ENCODE results near the gene EMP2.
"Not testable (repeated sequence)": the region's sequence is repeated elsewhere in the genome, so short reads cannot be mapped to it uniquely, and the experiment has no call there.

The EMP2 gene

DNA sequence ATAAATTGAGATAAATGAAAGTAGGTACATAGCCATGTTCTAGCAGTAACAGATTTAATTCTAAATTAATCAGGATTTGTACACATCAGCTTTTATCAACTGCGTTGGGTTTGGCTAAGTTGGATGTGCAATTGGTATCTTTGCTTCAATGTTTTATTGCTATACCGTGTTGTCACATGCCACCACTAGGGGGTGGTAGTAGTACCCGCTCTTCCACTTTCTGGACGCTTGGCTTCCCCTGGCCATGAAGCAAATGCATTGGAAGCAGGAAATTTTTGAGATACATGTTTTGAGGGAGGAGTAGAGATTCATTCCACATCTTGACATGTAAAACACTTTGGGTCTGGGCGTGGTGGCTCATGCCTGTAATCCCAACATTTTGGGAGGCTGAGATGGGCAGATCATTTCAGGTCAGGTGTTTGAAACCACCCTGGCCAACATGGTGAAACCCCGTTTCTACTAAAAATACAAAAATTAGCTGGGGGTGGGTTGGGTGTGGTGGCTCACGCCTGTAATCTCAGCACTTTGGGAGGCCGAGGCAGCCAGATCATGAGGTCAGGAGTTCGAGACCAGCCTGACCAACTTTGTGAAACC lies 58.6 kb downstream of the EMP2 start:
- peak in 1 of 2 donors; percentile 29 for DNase-seq (ENCODE audit: low read depth in 2 of 2)

- no peak for DNase-seq (ENCODE audit: low read depth in 2 of 2)
Measured at GRCh38 chr16:10520869-10521578, 59.4 kb downstream of the EMP2 start.

GRCh38 chr16:10519929-10520868 lies 60.2 kb downstream of the EMP2 start:
- no peak for DNase-seq (ENCODE audit: low read depth in 2 of 2)

DNA sequence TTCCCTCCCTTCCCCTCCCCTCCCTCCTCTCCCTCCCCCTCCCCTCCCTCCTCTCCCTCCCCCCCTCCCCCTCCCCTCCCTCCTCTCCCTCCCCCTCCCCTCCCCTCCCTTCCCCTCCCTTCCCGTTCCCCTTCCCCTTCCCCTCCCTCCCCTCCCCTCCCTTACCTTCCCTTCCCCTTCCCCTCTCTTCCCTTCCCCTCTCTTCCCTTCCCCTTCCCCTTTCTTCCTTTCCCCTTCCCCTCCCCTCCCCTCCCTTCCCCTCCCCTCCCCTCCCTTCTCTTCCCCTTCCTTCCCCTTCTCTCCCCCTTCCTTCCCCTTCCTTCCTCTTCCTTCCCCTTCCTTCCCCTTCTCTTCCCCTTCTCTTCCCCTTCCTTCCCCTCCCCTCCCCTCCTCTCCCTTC lies 61.1 kb downstream of the EMP2 start:
- no peak for DNase-seq (ENCODE audit: low read depth in 2 of 2)

- DNase-seq (ENCODE audit: low read depth in 2 of 2): no peak
Measured at GRCh38 chr16:10518479-10519041, 61.8 kb downstream of the EMP2 start.

DNA sequence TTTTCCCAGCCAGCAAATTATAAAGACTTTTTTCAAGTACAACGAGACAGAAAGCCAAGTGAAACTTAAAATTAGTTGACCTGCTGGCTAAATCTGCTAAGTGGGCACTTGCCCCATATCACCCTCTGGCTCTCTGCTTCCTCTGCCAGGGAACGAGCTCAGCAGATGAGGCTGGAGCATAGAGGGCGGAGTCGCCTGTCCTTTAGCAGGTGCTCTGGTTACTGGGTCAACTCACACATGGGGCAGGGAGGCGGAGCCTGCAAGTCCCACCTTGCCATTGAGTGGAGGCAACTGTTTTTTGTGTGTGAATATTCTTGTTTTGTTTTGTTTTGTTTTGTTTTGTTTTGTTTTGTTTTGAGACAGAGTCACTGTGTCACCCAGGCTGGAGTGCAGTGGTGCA lies 62.5 kb downstream of the EMP2 start:
- DNase-seq (ENCODE audit: low read depth in 2 of 2): no peak

- peak in 1 of 2 donors; percentile 22 for DNase-seq (ENCODE audit: low read depth in 2 of 2)
Measured at GRCh38 chr16:10514369-10515055, 65.9 kb downstream of the EMP2 start.

- DNase-seq (ENCODE audit: low read depth in 2 of 2): peak; percentile 8 to 10
Measured at GRCh38 chr16:10511829-10512228, 68.6 kb downstream of the EMP2 start.

DNA sequence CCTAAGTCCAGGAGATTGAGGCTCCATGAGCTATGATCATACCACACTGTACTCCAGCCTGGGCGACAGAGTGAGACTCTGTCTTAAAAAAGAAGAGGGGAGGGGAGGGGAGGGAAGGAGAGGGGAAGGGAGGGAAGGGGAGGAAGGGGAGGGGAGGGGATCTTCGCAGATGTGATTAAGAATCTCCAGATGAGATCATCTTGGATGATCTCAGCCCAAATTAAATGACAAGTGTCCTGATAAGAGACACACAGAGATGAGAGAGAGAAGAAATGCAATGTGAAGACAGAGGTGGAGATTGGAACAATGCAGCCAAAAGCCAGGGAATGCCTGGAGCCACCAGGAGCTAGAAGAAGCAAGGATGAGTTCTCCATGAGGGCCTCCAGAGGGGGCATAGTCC lies 70.1 kb downstream of the EMP2 start:
- no peak for DNase-seq (ENCODE audit: low read depth in 2 of 2)

DNA sequence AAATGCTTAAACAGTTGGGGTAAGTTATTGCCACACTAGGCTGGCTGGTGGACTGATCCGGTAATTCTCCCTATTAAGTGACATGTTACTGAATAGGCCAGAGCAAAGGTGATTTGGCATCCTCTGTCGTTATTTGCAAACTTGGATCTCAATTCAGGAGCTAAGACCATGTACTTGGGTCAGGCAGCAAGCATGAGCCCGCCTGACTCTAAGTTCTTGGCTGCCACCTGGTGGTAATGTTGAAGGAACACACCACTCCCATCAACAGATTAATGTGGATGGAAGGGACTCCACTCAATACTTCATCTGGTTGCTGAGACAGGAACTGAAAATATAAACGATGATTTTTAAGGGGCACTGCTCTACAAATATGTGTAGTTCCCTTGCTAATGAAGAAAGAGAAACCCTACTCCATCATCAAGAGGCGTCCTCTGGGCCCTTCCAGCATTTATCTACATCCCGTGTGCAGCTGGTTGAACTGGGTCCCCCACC lies 70.8 kb downstream of the EMP2 start:
- DNase-seq (ENCODE audit: low read depth in 2 of 2): peak; percentile 40 to 59

GRCh38 chr16:10505286-10505685 lies 75.1 kb downstream of the EMP2 start:
- not testable (repeated sequence) for DNase-seq (ENCODE audit: low read depth in 2 of 2)

DNA sequence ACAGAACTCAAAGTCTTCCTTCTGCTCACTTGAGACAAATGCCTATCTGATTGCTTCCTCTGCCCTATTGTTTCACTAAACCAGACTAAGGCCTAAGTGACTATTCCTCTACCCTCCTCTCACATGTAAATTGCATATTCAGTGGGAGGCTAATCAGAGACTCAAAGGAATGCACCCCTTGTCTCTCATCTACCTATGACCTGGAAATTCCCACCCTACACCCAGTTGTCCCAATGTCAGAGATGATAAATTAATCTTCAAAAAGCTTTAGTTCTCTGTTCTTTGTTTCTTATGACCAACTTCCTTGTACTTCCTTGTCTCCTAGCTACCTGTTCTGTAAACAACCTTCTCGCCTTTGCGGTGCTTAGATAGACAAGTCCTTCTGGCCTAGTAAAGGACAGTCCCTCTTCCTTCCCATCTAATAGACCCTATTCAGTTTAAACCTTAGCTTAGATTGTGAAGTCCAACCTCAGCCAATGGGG lies 76.0 kb downstream of the EMP2 start:
- DNase-seq (ENCODE audit: low read depth in 2 of 2): no peak

DNA sequence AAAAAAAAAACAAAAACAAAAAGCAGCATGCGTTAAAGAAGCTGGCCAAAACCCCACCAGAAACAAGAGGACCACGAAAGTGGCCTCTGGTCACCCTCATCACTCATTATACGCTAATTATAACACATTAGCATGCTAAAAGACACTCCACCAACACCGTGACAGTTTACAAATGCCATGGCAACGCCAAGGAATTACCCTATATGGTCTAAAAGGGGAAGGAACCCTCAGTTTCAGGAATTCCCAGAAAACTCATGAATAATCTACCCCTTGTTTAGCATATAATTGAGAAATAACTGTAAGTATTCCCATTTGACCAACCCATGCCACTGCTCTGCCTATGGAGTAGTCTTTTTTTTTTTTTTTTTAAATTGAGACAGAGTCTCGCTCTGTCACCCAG lies 77.6 kb downstream of the EMP2 start:
- DNase-seq (ENCODE audit: low read depth in 2 of 2): no peak

- DNase-seq (ENCODE audit: low read depth in 2 of 2): no peak
Measured at GRCh38 chr16:10501016-10501607, 79.3 kb downstream of the EMP2 start.

DNA sequence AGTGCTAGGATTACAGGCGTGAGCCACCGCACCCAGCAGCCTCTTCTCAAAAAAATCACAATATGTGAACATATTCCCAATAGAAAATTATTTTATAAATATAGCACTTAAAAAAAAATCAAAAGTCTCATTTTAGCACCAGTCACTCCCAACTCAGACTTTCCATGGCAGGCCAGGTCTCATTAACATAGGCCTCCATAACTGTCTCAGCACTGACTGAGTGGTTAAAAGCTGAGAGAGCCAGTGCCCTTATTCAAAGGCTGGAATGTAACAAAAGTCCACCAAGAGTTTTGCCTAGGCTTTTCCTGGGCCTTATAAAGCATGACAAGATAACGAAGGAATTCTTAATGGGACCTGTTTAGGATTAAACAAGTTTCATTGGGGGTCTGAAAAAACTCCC lies 79.8 kb downstream of the EMP2 start:
- DNase-seq (ENCODE audit: low read depth in 2 of 2): no peak

DNA sequence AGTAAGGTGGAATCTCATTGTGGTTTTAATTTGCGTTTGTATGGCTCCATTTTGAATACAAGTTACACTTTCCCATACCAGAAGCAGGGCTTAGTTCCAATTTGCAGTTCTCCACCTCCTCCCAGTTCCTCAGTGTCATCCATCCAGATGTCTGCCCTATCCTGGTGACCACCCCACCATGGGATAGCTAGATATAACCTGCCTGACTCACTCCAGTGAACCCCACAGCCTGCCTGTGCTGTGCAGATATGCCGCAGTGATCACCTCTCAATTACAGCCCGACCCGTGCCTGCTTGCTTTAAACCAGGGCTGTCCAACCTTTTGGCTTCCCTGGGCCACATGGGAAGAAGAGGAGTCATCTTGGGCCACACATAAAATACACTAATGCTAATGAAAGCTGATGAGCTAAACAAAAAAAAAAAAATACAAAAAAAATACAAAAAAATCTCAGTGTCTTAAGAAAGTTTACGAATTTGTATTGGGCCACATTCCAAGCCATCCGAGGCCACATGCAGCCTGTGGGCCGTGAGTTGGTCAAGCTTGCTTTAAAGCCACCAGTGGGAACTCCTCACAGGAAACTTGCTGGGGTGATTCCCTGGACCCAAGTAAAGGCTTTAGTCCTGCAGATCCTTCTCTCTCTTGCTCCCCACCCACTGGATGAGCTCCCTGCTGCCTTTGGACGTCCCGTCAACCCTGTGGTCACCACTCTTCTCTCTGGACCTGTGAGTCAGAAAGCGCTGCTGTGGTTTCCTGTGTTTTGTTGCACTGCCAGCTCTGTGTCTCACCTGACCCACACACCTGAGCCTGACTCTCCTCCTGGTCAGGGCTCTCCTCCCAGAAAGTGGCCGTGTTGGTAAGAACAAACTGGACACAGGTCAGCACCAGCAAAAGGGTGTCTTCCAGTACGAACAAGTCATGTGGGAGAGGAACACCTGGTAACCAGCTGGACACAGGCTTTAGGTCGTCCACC lies 83.0 kb downstream of the EMP2 start:
- no peak for DNase-seq (ENCODE audit: low read depth in 2 of 2)

DNA sequence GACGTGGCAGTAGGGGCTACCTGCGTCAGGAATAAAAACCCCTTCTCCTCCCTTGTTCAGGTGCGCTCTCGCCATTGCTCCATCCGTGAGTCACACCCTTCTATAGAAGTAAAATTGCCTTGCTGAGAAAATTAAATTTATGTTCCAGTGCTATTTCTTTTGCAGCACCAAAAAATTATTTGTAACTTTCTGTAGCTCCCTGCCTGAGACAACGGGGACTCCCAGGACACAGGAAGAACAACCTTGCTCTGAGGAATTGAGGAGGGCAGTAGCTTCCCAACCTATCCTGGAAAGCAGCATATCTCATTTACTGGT lies 85.4 kb downstream of the EMP2 start:
- DNase-seq (ENCODE audit: low read depth in 2 of 2): no peak

DNA sequence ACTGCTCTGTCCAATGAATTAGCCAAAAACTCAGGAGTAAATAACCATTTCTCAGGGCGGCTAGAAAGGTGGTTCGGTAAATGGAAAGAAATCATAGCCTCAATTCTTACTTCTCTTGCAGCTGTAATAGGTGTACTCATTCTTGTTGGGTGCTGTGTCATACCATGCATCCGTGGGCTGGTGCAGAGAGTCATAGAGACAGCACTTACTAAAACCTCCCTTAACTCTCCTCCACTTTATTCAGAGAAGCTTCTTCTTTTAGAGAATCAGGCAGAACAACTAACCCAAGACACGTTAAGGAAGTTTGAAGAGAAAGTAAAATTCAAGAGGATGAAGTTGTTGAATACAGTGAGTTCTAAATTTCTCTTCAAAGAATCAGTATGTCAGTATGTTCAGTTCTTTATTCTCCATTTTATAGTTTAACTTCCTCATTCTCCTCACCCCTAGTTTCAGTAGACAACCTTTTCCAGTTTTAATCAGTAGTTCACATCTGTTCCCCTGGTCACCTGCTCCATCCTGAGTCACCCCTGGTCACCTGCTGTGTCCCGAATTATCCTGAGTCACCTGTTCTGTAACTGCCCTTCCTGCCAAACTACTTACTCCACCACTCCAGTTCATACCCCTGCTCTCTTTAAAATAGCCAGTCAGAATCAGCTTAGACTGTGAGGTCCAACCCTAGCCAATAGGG lies 85.9 kb downstream of the EMP2 start:
- no peak for DNase-seq (ENCODE audit: low read depth in 2 of 2)

- DNase-seq (ENCODE audit: low read depth in 2 of 2): no peak
Measured at GRCh38 chr16:10493276-10493675, 87.1 kb downstream of the EMP2 start.
